Inflammatory macrophage (primary cell): Measurements from ENCODE around the gene THOC1.

Experiments used
- DNase-seq, 2 donors: peaks; one replicate each; pipeline ENCODE4 v3.0.0-alpha.2; 2020 to 2022

THOC1 gene

DNA sequence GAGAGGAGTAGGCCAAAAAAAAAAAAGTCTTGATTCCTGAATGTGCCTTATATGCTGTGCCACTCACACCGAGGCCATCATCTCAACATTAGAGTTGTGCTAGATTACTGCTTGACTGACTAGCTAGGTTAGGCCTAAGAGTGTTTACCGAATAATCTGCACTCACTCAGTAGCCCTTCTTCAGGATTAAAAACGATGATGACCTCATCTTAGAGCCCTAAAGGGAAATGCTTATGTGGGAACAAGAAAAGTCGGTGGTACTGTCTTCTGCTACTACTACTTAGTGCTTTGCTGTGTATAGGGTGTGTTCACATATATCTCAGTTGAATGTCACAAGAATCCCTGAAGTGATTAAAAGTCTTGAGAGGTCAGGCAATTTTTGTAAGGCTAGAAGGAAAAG is 54.3 kb downstream of the THOC1 start:
- DNase-seq, result no peak

GRCh38 chr18:212780-213179 is 55.1 kb downstream of the THOC1 start:
- no peak for DNase-seq

- DNase-seq, result no peak
Observed at GRCh38 chr18:211582-211981, 56.3 kb downstream of the THOC1 start.

DNA sequence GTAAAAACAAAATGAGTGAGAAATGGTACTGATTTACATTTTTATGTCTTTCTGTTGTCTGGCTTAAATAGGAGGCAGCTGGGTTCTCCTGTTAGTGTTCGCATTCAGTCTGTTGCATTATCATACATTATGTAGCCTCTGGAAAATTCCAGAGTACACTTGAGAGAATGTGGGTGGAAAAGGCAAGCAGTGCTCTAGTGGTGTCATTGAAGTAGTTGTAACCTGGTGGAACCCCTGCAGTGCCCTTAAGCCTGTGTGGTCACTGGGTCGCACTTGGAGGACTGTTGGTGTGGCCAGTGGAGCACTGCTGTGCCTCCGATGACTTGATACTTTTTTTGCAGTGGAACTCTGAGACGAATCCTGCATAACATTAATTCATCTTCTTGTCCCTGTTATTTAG is 57.1 kb downstream of the THOC1 start:
- no peak for DNase-seq

- no peak for DNase-seq
Observed at GRCh38 chr18:210075-210474, 57.8 kb downstream of the THOC1 start.

DNA sequence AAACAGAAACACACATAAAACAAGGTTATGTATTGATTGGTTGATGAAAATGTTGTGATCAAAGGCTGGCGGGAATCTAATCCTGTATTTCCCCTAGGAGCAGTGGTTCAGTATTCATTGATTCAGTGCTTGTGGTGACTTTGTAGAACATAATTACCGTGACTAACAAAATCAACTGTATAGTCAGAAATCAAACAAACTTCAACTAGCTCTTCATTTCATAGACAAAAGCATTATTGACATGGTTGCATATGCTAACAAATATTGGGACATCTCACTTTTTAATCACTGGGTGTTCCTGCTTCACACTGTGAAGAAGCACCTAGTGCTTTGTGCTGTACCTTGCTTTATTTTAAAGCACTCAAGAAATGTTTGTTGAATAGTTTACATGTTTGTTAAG is 68.1 kb downstream of the THOC1 start:
- no peak for DNase-seq

DNA sequence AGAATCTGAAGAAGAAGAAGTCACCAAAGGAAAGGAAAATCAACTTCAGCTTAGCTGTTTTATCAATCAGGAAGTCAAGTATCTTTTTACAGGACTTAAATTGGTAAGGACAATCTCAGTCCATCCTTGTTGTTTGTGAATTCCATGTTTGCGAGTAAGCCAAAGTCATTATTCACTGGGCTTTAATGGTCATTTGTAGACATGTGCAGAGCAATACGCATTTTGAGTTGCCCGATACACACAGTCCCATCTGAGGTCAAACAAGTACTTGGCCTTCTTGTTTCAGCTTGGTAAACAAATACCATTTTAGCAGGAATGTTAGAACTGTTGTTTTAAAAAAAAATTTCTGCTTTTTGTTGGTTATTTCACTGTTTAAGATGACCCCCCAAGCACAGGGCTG is 68.6 kb downstream of the THOC1 start:
- no peak for DNase-seq

GRCh38 chr18:195651-196050 is 72.2 kb downstream of the THOC1 start:
- DNase-seq, result no peak

DNA sequence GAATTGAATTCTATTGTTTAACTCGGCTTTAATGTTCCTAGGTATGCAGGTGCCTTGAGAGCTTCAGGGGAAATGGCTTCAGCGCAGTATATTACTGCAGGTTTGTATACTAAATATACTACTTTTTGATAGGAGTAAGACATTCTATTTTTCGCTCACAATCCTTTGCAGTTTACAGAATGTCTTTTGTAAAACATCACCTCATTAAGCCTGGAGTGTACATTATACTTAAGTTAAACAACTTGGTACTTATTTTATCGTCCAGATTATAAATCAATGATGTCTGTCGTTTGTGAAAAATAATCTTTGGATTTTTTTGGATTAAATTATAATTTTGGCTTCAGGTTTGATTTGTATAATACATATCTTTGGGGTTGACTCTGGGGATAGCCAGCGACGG is 75.0 kb downstream of the THOC1 start:
- no peak for DNase-seq

DNA sequence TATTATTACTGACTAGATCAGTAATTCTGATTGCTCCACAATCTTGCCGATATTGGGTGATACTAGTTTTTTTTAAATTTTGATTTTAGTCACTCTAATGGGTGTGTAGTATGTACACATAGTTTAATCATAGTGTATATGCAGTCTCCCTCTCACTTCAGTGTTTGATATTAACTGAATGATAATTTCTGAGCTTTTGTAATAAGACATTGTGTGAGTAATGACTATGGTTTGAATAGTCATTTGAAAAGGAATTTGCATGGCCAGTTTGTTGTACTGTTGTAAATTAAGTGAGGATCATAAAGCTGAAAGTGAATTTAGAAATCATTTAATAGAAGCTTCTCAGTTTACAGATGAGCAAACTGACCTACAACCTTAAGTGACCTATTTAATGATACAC is 76.1 kb downstream of the THOC1 start:
- DNase-seq, result no peak

DNA sequence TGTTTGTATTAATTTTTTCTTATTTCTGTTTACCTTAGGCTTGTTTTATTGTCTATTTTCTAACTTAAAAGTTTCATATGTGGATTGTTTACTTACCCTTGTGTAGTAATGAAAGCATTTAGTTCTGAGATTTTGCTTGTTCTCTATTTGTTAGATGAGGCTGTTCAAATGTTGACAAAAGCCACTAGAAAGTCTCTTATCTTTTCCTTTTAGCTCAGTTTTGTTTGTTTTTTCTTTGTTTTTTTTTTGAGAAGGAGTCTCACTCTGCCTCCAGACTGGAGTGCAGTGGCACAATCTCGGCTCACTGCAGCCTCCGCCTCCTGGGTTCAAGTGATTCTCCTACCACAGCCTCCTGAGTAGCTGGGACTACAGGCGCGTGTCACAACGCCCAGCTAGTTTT is 78.6 kb downstream of the THOC1 start:
- DNase-seq, result no peak

- no peak for DNase-seq
Observed at GRCh38 chr18:183769-184168, 84.1 kb downstream of the THOC1 start.

GRCh38 chr18:181711-182110 is 86.1 kb downstream of the THOC1 start:
- DNase-seq, result no peak

- no peak for DNase-seq
Observed at GRCh38 chr18:179499-179898, 88.3 kb downstream of the THOC1 start.

DNA sequence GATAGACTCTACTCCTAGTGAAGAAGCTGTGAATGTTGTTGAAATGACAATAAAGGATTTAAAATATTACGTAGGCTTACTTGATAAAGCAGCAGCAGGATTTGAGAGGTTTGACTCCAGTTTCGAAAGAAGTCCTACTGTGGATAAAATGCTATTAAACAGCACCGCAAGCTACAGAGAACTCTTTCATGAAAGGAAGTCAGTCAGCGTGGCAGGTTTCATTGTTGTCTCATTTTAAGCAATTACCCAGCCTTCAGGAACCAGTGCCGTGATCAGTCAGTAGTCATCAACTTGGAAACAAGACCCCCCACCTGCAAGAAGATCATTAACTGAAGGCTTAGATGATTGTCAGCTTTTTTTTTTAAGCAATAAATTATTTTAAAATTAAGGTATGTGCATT is 95.5 kb downstream of the THOC1 start:
- no peak for DNase-seq
